Left hindlimb (tissue), 1 donor: ENCODE results near the gene LILRA1.
"Not testable (repeated sequence)": the region's sequence is repeated elsewhere in the genome, so short reads cannot be mapped to it uniquely, and the experiment has no call there.

Experiments
- DNase-seq: peaks from one replicate; pipeline ENCODE4 v3.0.0-alpha.2; 2018

LILRA1 gene

GRCh38 chr19:54627912-54628311, 34.5 kb downstream of the LILRA1 start:
- DNase-seq: not testable (repeated sequence)

- not testable (repeated sequence) for DNase-seq
Measured at GRCh38 chr19:54630262-54630661, 36.8 kb downstream of the LILRA1 start, which contains the start of gene LILRB1. Gene LILRB1, plus strand, starts transcription at chr19:54630484. Its CDS starts 590 bp downstream, at chr19:54631074.

DNA sequence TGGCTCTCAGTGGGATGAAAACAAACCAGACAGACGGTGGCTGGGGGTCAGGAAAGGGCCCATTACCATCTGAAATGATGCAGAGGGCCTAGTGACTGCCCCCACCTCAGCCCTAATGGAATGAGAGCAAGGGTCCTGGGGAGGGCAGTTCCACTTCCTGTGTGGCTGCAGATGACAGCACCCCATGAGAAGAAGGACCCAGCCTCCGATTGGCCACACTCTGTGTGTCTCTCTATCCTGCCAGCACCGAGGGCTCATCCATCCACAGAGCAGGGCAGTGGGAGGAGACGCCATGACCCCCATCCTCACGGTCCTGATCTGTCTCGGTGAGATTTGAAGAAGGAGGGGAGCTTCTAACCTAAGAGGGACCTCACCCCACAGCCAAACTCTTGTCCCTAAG, 37.4 kb downstream of the LILRA1 start:
- DNase-seq: no peak

DNA sequence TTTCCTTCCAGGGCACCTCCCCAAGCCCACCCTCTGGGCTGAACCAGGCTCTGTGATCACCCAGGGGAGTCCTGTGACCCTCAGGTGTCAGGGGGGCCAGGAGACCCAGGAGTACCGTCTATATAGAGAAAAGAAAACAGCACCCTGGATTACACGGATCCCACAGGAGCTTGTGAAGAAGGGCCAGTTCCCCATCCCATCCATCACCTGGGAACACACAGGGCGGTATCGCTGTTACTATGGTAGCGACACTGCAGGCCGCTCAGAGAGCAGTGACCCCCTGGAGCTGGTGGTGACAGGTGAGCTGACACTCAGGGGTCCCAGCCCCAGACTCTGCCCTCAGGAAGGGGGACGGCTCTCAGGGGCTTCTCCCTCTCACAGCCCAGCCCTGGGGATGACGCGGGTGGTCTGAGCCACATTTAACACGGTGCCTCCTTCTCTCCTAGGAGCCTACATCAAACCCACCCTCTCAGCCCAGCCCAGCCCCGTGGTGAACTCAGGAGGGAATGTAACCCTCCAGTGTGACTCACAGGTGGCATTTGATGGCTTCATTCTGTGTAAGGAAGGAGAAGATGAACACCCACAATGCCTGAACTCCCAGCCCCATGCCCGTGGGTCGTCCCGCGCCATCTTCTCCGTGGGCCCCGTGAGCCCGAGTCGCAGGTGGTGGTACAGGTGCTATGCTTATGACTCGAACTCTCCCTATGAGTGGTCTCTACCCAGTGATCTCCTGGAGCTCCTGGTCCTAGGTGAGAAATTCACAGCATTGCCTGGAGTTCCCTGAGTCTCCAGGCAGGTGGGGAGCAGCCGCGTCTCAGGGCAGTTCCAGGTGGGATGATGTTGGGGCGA, 38.3 kb downstream of the LILRA1 start:
- not testable (repeated sequence) for DNase-seq

DNA sequence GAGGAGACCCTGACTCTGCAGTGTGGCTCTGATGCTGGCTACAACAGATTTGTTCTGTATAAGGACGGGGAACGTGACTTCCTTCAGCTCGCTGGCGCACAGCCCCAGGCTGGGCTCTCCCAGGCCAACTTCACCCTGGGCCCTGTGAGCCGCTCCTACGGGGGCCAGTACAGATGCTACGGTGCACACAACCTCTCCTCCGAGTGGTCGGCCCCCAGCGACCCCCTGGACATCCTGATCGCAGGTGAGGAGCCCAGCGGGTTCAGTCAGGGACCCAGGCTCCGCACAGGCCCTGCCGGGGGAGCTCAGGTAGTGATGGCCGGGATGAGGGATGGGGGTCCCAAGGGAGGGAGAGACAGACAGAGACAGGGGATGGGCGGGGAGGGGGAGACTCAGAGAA, 39.1 kb downstream of the LILRA1 start:
- not testable (repeated sequence) for DNase-seq

DNA sequence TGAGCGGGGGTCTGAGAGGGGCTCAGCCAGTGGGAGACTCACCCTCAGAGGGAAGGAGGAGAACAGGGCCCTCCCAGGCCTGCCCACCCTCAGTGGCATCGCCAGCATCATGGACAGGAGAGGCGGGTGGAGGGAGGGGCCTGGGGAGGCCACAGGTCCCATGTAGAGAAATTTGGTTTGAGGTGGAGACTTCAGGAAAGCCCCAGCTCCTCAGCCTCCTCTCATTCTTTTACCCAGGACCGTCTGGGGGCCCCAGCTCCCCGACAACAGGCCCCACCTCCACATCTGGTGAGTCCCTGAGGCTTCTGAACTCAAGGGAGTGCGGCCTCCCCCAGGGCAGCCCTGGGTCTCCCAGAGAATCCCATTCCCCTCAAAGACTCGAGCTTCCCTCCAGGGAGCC, 40.0 kb downstream of the LILRA1 start:
- no peak for DNase-seq

DNA sequence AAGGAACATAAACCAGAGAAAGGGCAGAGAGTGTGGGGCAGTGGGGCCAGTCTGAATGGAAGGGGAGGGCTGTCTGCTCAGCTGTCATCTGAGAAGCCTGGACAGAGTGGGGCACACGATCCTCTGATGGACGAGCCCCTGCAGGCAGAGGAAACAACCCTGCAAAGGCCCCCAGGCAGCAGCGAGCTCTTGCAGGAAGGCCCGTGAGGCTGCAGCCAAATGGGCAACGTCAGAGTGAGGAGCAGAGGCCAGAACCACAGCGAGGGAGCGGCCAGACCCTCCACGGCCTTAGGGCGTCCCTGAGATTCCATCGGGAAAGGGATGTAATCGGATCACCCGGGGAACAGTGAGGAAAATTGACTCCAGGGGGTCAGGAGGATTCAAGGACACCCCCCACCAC, 42.6 kb downstream of the LILRA1 start:
- DNase-seq: not testable (repeated sequence)

DNA sequence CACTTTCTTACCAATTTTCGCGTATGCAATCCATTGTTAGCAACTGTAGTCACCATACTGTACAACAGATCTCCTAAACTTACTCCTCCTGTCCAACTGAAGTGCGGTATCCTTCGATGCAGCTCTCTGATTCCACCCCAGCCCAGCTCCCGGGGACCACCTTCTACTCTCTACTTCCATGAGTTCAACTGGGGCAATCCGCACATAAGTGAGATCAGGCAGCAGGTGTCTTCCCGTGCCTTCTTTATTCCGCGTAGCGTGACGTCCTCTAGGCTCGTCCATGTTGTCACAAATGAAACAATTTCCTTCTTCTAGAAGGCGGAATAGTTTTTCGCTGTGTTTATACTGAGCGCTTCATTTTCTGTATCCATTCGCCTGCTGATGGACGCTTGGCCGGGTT, 45.3 kb downstream of the LILRA1 start:
- no peak for DNase-seq

DNA sequence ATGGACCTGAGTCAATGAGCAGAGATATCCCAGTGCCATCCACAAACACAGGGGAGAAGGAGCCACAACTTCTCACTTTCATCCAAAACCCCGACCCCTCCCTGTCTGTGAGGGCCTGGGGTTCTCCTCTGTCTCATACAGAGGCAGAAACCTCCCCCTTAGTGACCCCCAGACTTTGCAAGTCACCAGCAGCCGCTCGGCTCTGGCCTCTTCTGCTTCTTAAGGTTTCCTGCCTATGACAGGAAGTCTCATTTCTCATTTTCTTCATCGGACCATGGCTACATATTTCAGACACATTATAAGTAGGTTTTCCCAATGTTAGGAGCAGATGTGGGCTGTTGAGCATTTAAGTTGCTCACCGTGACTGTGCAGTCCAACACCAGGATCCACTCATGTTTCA, 49.5 kb downstream of the LILRA1 start:
- not testable (repeated sequence) for DNase-seq

GRCh38 chr19:54643583-54643982, 50.2 kb downstream of the LILRA1 start:
- DNase-seq: not testable (repeated sequence)

DNA sequence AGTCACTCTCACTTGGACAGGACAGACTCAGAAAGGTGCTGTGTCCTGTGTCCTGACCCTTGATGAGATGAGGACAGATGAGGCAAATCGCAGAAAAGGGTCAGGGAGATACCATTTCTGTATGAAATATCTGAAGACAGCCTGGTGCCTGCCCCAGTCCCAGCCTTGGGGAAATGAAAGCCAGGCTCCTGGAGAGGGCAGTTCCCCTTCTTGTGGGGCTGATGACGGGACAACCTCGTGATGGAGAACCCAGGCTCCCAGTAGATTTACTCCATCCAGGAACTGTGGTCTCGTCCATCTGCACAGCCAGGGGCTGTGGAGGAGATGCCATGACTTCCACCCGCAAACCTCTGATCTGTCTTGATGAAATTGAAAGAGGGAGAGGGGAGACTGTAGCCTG, 50.6 kb downstream of the LILRA1 start:
- no peak for DNase-seq

DNA sequence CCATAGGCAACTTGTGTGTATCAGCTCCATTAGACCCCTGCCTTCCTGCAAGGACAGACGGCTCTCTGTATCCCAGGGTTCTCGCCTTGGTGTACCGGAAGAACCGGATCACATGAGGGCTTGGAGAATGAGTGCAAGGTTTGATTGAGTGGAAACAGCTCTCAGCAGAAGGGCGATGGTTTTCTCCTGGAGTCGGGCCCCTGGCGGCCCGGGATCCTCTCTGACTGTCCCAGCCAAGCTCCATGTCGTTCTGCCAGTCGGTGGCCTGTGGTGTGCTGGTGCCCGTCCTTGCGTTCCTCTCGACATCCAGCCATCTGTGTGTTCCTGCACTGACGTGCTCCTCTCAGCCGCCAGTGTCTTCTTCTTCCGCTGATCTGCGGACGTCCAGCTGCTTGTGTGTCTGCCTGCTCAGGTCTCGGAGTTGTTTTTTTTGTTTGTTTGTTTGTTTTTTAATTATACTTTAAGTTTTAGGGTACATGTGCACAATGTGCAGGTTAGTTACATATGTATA, 53.0 kb downstream of the LILRA1 start:
- no peak for DNase-seq

- no peak for DNase-seq
Measured at GRCh38 chr19:54648129-54648528, 54.7 kb downstream of the LILRA1 start.

- no peak for DNase-seq
Measured at GRCh38 chr19:54650108-54650655, 56.8 kb downstream of the LILRA1 start.
